Measurements from ENCODE around the gene SLC27A5. TPM values are rescaled to one million over a fixed set of nuclear protein-coding genes. Genes with fewer than 3 reads are reported as not detected.

The SLC27A5 gene, protein sequence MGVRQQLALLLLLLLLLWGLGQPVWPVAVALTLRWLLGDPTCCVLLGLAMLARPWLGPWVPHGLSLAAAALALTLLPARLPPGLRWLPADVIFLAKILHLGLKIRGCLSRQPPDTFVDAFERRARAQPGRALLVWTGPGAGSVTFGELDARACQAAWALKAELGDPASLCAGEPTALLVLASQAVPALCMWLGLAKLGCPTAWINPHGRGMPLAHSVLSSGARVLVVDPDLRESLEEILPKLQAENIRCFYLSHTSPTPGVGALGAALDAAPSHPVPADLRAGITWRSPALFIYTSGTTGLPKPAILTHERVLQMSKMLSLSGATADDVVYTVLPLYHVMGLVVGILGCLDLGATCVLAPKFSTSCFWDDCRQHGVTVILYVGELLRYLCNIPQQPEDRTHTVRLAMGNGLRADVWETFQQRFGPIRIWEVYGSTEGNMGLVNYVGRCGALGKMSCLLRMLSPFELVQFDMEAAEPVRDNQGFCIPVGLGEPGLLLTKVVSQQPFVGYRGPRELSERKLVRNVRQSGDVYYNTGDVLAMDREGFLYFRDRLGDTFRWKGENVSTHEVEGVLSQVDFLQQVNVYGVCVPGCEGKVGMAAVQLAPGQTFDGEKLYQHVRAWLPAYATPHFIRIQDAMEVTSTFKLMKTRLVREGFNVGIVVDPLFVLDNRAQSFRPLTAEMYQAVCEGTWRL
- total RNA-seq, result not detected

DNA sequence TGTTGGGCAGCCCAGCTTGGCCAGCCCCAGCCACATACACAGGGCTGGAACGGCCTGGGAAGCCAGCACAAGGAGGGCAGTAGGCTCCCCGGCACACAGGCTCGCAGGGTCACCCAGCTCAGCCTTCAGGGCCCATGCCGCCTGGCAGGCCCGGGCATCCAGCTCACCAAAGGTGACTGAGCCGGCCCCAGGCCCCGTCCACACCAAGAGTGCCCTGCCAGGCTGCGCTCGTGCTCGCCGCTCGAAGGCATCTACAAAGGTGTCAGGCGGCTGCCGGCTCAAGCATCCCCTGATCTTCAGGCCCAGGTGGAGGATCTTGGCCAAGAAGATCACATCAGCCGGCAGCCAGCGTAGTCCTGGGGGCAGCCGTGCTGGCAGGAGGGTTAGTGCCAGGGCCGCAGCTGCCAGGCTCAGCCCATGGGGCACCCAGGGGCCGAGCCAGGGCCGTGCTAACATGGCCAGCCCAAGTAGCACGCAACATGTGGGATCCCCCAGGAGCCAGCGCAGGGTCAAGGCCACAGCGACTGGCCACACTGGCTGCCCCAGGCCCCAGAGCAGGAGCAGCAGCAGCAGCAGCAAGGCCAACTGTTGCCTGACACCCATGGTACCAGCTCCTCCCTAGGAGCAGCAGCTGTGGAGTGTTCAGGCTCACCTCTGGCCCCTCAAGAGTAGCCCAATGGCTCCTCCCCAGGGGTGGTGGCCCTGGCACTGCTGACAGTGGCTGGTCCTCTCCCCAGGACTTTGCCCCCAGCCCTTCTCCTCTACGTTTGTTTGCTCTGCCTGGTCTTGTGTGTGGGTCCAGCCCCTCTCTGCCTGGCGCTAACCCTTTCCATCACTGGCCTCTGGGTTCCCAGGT, at the start of gene SLC27A5:
Gene SLC27A5 (minus strand): TSS at position 640 of the 856 bp plus-strand sequence. CDS start 37 bp downstream, at position 603.
- TF ChIP-seq, protein P1, sequence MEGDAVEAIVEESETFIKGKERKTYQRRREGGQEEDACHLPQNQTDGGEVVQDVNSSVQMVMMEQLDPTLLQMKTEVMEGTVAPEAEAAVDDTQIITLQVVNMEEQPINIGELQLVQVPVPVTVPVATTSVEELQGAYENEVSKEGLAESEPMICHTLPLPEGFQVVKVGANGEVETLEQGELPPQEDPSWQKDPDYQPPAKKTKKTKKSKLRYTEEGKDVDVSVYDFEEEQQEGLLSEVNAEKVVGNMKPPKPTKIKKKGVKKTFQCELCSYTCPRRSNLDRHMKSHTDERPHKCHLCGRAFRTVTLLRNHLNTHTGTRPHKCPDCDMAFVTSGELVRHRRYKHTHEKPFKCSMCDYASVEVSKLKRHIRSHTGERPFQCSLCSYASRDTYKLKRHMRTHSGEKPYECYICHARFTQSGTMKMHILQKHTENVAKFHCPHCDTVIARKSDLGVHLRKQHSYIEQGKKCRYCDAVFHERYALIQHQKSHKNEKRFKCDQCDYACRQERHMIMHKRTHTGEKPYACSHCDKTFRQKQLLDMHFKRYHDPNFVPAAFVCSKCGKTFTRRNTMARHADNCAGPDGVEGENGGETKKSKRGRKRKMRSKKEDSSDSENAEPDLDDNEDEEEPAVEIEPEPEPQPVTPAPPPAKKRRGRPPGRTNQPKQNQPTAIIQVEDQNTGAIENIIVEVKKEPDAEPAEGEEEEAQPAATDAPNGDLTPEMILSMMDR (IDR thresholded peaks at IDR 0.05), result no peak
- intact Hi-C loops (cut with DNase I), result no loop called here
- DNase-seq (ENCODE audit: low spot score in 2 of 2), result no peak
- Histone ChIP-seq H3K4me1 (peaks cover 0 to 16% of the 10 kb centered on the region in 2 donors), H3K36me3 (peaks cover 16% of the 10 kb centered on the region in 2 donors), H3K27ac (no peak within 1 kb of the TSS), H3K27me3 (no peaks in the 10 kb centered on the region), H3K4me3 (no peak within 1 kb of the TSS), H3K9me3 (no peaks in the 10 kb centered on the region)

GRCh38 chr19:58560921-58561320, 49.1 kb upstream of the SLC27A5 start:
- Histone ChIP-seq H3K27me3 (no peaks in the 10 kb centered on the region), H3K4me3 (no peak overlapping the region), H3K27ac (no peak overlapping the region), H3K9me3 (no peaks in the 10 kb centered on the region), H3K36me3 (peaks cover 9 to 10% of the 10 kb centered on the region in 2 donors), H3K4me1 (peaks cover 20 to 40% of the 10 kb centered on the region in 2 donors)
- TF ChIP-seq, protein P1 (IDR thresholded peaks at IDR 0.05), result no peak
- intact Hi-C loops (cut with DNase I), result no loop called here
- no peak for DNase-seq (ENCODE audit: low spot score in 2 of 2)

DNA sequence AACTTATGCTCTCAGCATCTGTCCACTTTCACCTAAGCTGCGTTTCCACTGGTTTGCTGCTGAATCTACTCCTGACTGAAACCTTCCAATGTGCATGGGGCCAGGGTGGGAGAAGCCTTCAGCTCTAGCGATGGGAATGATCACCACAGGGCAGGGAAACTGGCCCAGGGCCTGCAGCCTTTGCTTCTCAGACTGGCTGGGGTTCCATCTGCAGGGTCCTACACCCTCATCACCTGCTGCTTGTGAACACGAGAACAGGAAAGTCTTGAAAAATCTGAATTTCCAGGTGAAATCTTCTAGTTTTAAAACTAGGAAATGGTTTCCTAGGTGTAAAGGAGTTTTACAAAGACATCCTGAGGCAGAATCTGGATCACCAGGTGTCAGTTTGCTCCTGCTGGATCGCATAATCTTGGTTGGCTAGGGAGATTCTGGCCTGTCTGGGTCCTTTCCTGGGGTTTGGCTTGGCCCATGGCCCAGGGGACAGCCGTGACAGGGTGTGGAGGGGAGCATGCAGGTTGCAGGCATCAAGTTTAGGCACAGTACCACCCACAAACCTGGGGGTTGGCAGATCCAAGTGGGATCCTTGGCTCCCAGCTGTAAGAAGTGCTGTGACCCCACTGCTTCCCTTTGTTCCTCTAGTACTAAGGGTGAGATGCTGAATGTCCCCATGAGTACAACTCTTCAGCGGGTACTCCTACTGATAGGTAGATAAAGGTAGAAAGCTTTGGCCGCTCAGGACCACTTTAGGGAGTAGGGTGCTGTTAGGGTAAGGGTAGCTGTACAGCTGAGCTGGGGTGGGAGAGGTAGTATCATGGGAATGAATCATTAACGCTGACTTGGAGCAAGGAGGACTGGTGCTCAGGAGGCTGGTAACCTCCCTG, 48.5 kb upstream of the SLC27A5 start:
- intact Hi-C loops (cut with DNase I), result no loop called here
- peak overlapping the region; percentile 98 to 99 for H3K27ac ChIP-seq
- H3K27me3 ChIP-seq, result no peaks in the 10 kb centered on the region
- H3K4me3 ChIP-seq, result peak overlapping the region; percentile 67 to 75
- peaks cover 23 to 45% of the 10 kb centered on the region in 2 donors for H3K4me1 ChIP-seq
- no peaks in the 10 kb centered on the region for H3K9me3 ChIP-seq
- TF ChIP-seq, protein P1 (IDR thresholded peaks at IDR 0.05), result no peak
- peaks cover 11 to 16% of the 10 kb centered on the region in 2 donors for H3K36me3 ChIP-seq
- DNase-seq (ENCODE audit: low spot score in 2 of 2), result no peak

DNA sequence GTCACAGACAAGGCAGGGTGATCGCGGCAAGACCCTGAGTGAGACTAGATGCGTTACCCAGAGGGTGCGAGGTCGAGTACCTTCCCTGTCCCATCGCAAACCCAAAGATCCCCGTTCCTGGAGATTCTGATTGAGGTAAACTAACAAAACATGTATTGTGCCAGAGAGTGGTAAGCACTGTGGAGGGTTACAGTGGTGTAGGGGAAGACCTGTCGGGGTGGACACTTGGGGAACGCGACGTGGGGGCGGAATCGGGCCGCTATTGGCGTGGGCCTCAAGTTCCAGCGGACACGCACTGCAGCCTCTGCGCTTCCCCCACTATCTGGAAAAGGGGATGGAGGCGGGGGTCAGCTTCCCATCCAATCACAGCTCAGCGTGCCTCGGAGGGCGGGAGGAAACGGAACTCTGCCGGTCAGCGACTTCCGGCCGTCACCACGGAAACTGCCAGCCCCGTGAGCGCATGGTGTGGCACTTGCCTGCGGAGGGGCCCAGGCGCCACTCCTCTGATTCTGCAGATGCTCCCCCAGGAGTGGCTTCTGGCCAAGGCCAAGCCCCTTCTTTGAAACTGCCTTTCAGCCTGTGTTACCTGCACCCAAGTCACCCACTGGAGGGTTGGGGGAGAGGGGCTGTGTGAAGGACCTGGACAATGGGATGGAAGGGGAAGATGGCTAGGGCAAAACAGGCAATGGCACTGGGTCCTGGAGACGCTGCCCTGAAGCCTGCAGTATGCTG, 47.6 kb upstream of the SLC27A5 start:
- H3K9me3 ChIP-seq, result no peaks in the 10 kb centered on the region
- peaks cover 23 to 47% of the 10 kb centered on the region in 2 donors for H3K4me1 ChIP-seq
- no peaks in the 10 kb centered on the region for H3K27me3 ChIP-seq
- DNase-seq (ENCODE audit: low spot score in 2 of 2), result peak; percentile 60 to 95
- H3K27ac ChIP-seq, result peak overlapping the region; percentile 98 to 99
- H3K4me3 ChIP-seq, result peak overlapping the region; percentile 67 to 75
- intact Hi-C loops (cut with DNase I), result loop anchor here (1.0 kb wide), 2 partner anchors 14 to 158 kb away; partner anchors contain the start of gene MZF1
- TF ChIP-seq, protein P1 (IDR thresholded peaks at IDR 0.05), result no peak
- H3K36me3 ChIP-seq, result peaks cover 11 to 16% of the 10 kb centered on the region in 2 donors
